GM21447 (cell line): ENCODE results near the gene RPP30.
"Not testable (repeated sequence)": the region's sequence is repeated elsewhere in the genome, so short reads cannot be mapped to it uniquely, and the experiment has no call there.

Experiments used
- ATAC-seq: cut with Tn5 transposase; IDR thresholded peaks from one replicate; pipeline ENCODE4 v1.9.1; 2021; ENCODE audit not compliant: unreplicated experiment

The RPP30 gene

DNA sequence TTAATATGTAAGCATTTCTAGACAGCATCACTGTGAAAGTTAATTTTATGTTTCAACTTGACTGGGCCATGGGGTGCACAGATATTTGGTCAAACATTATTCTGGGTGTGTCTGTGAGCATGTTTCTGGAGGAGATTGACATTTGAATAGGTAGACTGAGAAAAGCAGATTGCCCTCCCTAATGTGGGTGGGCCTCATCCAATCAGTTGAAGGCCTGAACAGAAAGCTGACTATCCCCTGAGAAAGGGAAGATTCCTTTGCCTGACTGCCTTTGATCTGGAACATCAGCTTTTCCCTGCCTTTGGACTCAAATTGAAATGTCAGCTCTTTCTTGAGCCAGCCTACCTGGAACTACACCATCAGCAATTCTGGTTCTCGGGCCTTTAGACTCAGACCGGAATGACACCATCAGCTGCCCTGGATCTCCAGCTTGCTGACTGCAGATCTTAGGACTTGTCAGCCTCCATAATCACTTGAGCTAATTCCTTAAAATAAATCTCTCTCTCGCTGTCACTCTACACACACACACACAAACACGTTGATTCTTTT is 5.7 kb upstream of the RPP30 start:
- no peak for ATAC-seq

- peak; percentile 53 for ATAC-seq
Measured at GRCh38 chr10:90871279-90871765, 452 bp upstream of the RPP30 start.

DNA sequence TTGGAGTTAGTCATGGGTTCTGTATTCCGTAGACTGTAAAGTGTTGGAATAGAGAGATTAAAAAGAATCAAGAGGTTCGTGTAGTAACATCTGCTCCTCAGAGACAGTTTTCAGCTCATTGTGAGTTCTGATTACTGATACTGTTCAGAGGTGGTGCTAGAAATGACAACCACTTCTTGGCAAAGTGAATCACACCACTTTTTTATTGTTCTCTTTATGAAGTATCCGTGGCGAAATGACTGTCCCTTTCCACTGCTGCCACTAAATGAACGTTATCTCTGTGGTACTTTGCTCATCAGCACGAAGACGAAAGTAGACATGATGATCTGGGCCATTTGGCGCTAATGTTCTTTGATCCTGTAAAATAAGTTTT is 860 bp downstream of the RPP30 start:
- ATAC-seq: no peak

GRCh38 chr10:90879062-90879461 is 7.3 kb downstream of the RPP30 start:
- ATAC-seq: no peak

GRCh38 chr10:90880059-90880719 is 8.4 kb downstream of the RPP30 start:
- not testable (repeated sequence) for ATAC-seq

DNA sequence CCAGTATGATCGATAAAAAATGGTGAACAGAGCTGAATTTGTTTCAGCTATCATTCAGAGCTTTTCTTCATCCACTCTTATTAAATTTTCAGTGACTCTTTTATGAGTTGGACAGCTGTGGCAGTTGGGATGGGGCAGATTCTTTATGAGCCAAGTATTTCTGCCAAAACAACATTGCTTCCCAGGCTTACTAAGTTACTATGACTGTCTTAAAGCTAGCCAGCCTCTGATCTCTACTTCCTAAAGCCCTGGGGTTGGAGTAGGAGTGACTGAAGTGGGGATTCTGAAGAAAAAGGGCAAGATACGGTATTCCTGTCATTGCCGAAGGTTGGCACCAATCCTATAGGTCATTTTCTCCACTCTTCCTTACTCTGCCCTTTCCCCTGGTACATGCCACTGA is 12.7 kb downstream of the RPP30 start:
- ATAC-seq: no peak

GRCh38 chr10:90885176-90885575 is 13.4 kb downstream of the RPP30 start:
- no peak for ATAC-seq

- ATAC-seq: no peak
Measured at GRCh38 chr10:90887555-90887954, 15.8 kb downstream of the RPP30 start.

DNA sequence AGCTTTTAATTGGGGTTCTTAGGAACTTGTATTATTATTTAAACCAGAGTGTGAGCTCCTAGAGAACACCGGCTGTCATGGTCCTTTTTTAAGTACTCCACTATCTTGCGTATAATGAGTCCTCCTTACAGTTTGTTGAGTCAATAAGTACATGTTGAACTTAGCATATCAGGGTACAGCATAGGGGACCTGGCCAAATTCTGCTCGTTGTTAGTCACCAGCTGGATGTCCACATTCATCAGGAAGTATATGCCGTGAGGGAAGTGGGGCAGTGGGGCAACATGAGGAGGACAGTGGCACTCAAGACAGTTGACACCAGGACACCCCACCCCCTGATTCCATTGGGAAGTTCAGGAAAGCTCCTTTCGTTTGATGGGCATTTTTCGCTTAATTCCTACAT is 16.6 kb downstream of the RPP30 start:
- no peak for ATAC-seq

DNA sequence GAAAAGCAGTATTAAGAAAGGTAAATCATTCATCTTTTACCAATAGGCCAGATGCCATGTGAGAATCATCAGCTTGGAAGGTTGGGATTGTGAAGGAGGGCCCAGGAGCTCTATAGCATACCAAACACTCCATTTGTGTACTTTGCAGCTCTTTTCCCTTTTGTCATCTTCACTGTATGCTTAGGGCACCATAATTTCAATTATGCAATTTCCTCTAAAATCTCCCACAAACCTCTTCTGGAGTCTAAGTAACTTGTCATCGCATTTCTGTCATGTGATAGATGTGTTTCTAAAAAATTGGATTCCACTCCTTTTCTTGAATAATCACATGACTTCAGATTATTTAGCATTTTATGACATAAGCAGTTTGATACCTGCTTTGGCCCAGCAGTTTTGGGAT is 17.9 kb downstream of the RPP30 start:
- no peak for ATAC-seq

- ATAC-seq: no peak
Measured at GRCh38 chr10:90890347-90890746, 18.6 kb downstream of the RPP30 start.

DNA sequence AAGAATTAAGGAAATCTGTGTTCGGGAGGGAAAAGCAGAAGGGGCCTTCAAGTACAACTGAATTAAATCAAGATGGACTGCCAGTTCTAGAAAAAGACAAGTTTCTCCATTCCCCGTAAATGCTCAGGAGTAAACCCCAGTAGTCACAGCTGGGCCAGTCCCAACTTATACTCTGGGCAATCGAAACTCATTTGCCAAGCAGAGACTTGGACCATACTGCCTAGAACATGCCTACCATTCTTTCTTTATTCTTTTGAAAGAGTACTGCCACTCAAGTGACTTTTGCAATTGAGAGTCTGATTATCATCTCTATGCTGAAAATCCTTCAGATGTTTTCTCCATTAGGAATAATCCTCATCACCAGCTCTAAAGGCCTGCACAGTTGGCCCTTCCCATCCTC is 21.4 kb downstream of the RPP30 start:
- no peak for ATAC-seq

- ATAC-seq: not testable (repeated sequence)
Measured at GRCh38 chr10:90896916-90897315, 25.1 kb downstream of the RPP30 start.

DNA sequence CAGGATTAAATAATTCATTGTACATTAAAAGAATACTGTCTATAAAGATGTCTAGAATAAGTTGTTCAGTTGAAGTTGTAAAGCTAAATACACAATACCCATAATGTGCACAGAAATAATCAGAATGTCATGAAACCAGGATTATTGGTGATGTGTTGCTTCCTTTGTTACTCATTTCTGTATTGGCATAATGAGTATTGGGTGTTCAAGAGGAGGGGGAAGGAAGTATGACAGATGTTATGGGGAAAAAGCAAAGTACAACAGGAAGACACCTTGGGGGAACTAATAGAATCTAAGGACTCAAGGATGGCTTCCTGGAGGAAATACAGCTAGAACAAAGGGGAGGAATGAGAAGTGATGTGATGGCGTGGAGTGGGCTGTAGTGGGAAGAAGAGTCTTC is 34.2 kb downstream of the RPP30 start:
- no peak for ATAC-seq

GRCh38 chr10:90906596-90906995 is 34.8 kb downstream of the RPP30 start:
- ATAC-seq: no peak

GRCh38 chr10:90911133-90912051 is 39.6 kb downstream of the RPP30 start:
- peak; percentile 90 for ATAC-seq

DNA sequence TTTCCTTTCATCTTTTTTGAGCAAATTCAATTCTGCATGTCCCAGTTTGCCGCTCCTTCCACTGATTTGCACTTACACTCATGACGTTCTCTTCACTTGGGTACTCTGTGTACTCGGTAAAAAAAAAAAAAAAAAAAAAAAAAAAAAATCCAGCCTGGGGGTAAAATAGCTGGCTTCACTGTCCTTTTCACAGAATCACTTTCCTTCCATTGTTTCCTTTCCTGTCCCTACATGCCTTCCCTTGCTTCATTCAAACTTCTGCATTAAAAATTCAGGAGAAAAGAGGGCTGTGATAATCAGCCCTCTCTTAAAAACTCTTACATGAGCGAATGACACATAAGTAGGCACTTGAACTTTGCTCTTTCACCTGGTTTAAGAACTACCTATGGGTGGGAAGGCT is 40.4 kb downstream of the RPP30 start:
- no peak for ATAC-seq

DNA sequence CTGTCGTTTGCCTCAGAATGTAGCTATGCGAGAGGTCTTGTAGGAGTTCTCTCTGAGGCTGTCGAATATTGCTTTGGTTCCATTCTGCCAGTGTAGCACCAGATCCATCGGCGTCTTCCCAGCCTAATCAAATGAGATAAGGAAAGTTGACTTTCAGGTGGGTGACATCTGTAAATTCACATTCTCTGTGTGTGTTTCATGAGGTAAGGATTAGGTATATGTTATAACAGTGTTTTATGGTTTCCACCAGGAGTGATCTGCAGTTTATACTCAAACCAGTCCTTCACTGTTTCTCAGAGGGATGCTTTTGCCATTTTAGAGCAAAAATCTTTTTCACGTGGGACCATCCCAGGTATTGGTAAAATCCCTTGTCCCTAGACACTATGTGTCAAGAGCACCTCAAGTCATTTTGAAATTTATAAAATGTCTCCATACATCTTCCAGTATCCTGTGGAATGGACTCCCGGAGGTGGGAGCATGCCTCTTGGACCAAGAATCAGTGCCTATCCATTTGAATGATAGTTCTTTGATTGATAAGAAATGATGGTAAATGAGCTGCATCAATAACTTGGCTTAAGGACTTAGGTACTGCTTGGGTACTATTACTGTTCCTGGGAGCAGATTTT is 41.2 kb downstream of the RPP30 start:
- no peak for ATAC-seq

- no peak for ATAC-seq
Measured at GRCh38 chr10:90913774-90914420, 42.1 kb downstream of the RPP30 start.

GRCh38 chr10:90914992-90915765 is 43.4 kb downstream of the RPP30 start:
- no peak for ATAC-seq
